ENCODE measurements around the gene IQSEC3.
A peak's percentile ranks its signal among the peaks of the same experiment; 100 is the strongest.

Gene IQSEC3

GRCh38 chr12:102879-103168 lies 36.3 kb downstream of the IQSEC3 start:
- no peak overlapping the region for H3K4ac ChIP-seq (ENCODE audit: low read length)
- H3K23ac ChIP-seq (ENCODE audit: low read depth, low read length, poor library complexity): no peak overlapping the region
- H2AK5ac ChIP-seq (ENCODE audit: low read depth, low read length): peak overlapping the region; percentile 59
- H4K8ac ChIP-seq (ENCODE audit: low read depth, low read length): no peak overlapping the region
- H3K4me2 ChIP-seq (ENCODE audit: insufficient read depth, low read length, poor library complexity, severe bottlenecking): peak overlapping the region; percentile 45
- H2BK5ac ChIP-seq (ENCODE audit: low read length): peak overlapping the region; percentile 56
- no peak overlapping the region for H4K91ac ChIP-seq (ENCODE audit: low read depth, low read length, poor library complexity)
- H3K27me3 ChIP-seq (ENCODE audit: control insufficient read depth in 3 of 3, insufficient read depth in 3 of 3, low read depth in 1 of 3, low read length in 3 of 3): peaks cover 0 to 39% (median 2%) of the 10 kb centered on the region in 3 experiments
- H3K4me1 ChIP-seq (ENCODE audit: control insufficient read depth in 2 of 2, insufficient read depth in 1 of 2, low read depth in 1 of 2, low read length in 2 of 2): peaks cover 0 to 32% of the 10 kb centered on the region in 2 donors
- H3K4me3 ChIP-seq (ENCODE audit: low read length in 2 of 2): peak overlapping the region in 1 of 2 donors; percentile 7
- H3K9ac ChIP-seq (ENCODE audit: low read depth, low read length, poor library complexity): no peak overlapping the region
- H3K18ac ChIP-seq (ENCODE audit: low read length): peak overlapping the region; percentile 93
- no peak overlapping the region for H3K14ac ChIP-seq (ENCODE audit: low read length)
- H3K36me3 ChIP-seq (replicated peaks in 1 of 2; ENCODE audit: control insufficient read depth in 2 of 2, insufficient read depth in 2 of 2, low read length in 2 of 2): no peaks in the 10 kb centered on the region
- H2BK15ac ChIP-seq (ENCODE audit: low read length): peak overlapping the region; percentile 46
- no CpG with 5 or more reads among the region's 7 CpGs for WGBS, 2 donors (ENCODE audit: extremely low coverage in 2 of 2, insufficient read length in 2 of 2, insufficient replicate concordance in 1 of 2)
- DNase-seq (ENCODE audit: low spot score): no peak
- H2BK120ac ChIP-seq (ENCODE audit: low read depth, low read length): peak overlapping the region; percentile 43
- H3K79me1 ChIP-seq (ENCODE audit: low read depth, low read length): no peaks in the 10 kb centered on the region
- H3K9me3 ChIP-seq (replicated peaks in 1 of 2; ENCODE audit: control insufficient read depth in 2 of 2, insufficient read depth in 1 of 2, low read depth in 1 of 2, low read length in 2 of 2): no peaks in the 10 kb centered on the region
- H3K27ac ChIP-seq (replicated peaks; ENCODE audit: low read length): peak overlapping the region; percentile 80
- peak overlapping the region; percentile 14 for H2BK12ac ChIP-seq (ENCODE audit: low read length)
- H2AFZ ChIP-seq (ENCODE audit: low read length): no peak overlapping the region

- DNase-seq (ENCODE audit: low spot score): peak; percentile 84
- no peaks in the 10 kb centered on the region for H3K79me1 ChIP-seq (ENCODE audit: low read depth, low read length)
These were observed 36.8 kb downstream of the IQSEC3 start for GRCh38 chr12:103169-103981.

GRCh38 chr12:104551-105081 lies 38.0 kb downstream of the IQSEC3 start:
- Histone ChIP-seq H2BK15ac (ENCODE audit: low read length) (peak overlapping the region; percentile 81), H2AFZ (ENCODE audit: low read length) (peak overlapping the region; percentile 35), H3K4me1 (ENCODE audit: control insufficient read depth in 2 of 2, insufficient read depth in 1 of 2, low read depth in 1 of 2, low read length in 2 of 2) (peaks cover 0 to 25% of the 10 kb centered on the region in 2 donors), H3K4me2 (ENCODE audit: insufficient read depth, low read length, poor library complexity, severe bottlenecking) (no peak overlapping the region), H3K4ac (ENCODE audit: low read length) (no peak overlapping the region), H2BK120ac (ENCODE audit: low read depth, low read length) (no peak overlapping the region), H2BK5ac (ENCODE audit: low read length) (no peak overlapping the region), H4K91ac (ENCODE audit: low read depth, low read length, poor library complexity) (peak overlapping the region; percentile 74), H3K18ac (ENCODE audit: low read length) (peak overlapping the region; percentile 92), H3K27me3 (ENCODE audit: control insufficient read depth in 3 of 3, insufficient read depth in 3 of 3, low read depth in 1 of 3, low read length in 3 of 3) (peaks cover 0 to 33% (median 2%) of the 10 kb centered on the region in 3 experiments), H3K27ac (replicated peaks; ENCODE audit: low read length) (no peak overlapping the region), H2AK5ac (ENCODE audit: low read depth, low read length) (peak overlapping the region; percentile 73), H3K4me3 (ENCODE audit: low read length in 2 of 2) (no peak overlapping the region), H2BK12ac (ENCODE audit: low read length) (peak overlapping the region; percentile 80), H3K79me1 (ENCODE audit: low read depth, low read length) (no peaks in the 10 kb centered on the region), H3K23ac (ENCODE audit: low read depth, low read length, poor library complexity) (peak overlapping the region; percentile 3), H4K8ac (ENCODE audit: low read depth, low read length) (peak overlapping the region; percentile 32), H3K9ac (ENCODE audit: low read depth, low read length, poor library complexity) (peak overlapping the region; percentile 45), H3K9me3 (replicated peaks in 1 of 2; ENCODE audit: control insufficient read depth in 2 of 2, insufficient read depth in 1 of 2, low read depth in 1 of 2, low read length in 2 of 2) (no peaks in the 10 kb centered on the region), H3K36me3 (replicated peaks in 1 of 2; ENCODE audit: control insufficient read depth in 2 of 2, insufficient read depth in 2 of 2, low read length in 2 of 2) (no peaks in the 10 kb centered on the region), H3K14ac (ENCODE audit: low read length) (no peak overlapping the region)
- no peak for DNase-seq (ENCODE audit: low spot score)
- WGBS, 2 donors (ENCODE audit: extremely low coverage in 2 of 2, insufficient read length in 2 of 2, insufficient replicate concordance in 1 of 2): no CpG with 5 or more reads among the region's 40 CpGs

More at GRCh38 chr12:103169-103981, 36.8 kb downstream of the IQSEC3 start:
- Histone ChIP-seq H4K91ac (ENCODE audit: low read depth, low read length, poor library complexity) (no peak overlapping the region), H4K8ac (ENCODE audit: low read depth, low read length) (no peak overlapping the region), H3K14ac (ENCODE audit: low read length) (no peak overlapping the region), H3K27ac (replicated peaks; ENCODE audit: low read length) (peak overlapping the region; percentile 80), H3K23ac (ENCODE audit: low read depth, low read length, poor library complexity) (no peak overlapping the region), H3K4me1 (ENCODE audit: control insufficient read depth in 2 of 2, insufficient read depth in 1 of 2, low read depth in 1 of 2, low read length in 2 of 2) (peaks cover 0 to 31% of the 10 kb centered on the region in 2 donors), H2BK5ac (ENCODE audit: low read length) (no peak overlapping the region), H2BK12ac (ENCODE audit: low read length) (no peak overlapping the region), H3K9ac (ENCODE audit: low read depth, low read length, poor library complexity) (no peak overlapping the region), H3K18ac (ENCODE audit: low read length) (no peak overlapping the region), H2AFZ (ENCODE audit: low read length) (no peak overlapping the region), H3K36me3 (replicated peaks in 1 of 2; ENCODE audit: control insufficient read depth in 2 of 2, insufficient read depth in 2 of 2, low read length in 2 of 2) (no peaks in the 10 kb centered on the region), H3K4ac (ENCODE audit: low read length) (no peak overlapping the region), H3K27me3 (ENCODE audit: control insufficient read depth in 3 of 3, insufficient read depth in 3 of 3, low read depth in 1 of 3, low read length in 3 of 3) (peaks cover 0 to 34% (median 2%) of the 10 kb centered on the region in 3 experiments), H3K4me2 (ENCODE audit: insufficient read depth, low read length, poor library complexity, severe bottlenecking) (peak overlapping the region; percentile 45), H2BK120ac (ENCODE audit: low read depth, low read length) (no peak overlapping the region), H2AK5ac (ENCODE audit: low read depth, low read length) (no peak overlapping the region), H3K9me3 (replicated peaks in 1 of 2; ENCODE audit: control insufficient read depth in 2 of 2, insufficient read depth in 1 of 2, low read depth in 1 of 2, low read length in 2 of 2) (no peaks in the 10 kb centered on the region), H3K4me3 (ENCODE audit: low read length in 2 of 2) (peak overlapping the region in 1 of 2 donors; percentile 7), H2BK15ac (ENCODE audit: low read length) (no peak overlapping the region)
- WGBS, 2 donors (ENCODE audit: extremely low coverage in 2 of 2, insufficient read length in 2 of 2, insufficient replicate concordance in 1 of 2): no CpG with 5 or more reads among the region's 19 CpGs

- Histone ChIP-seq H3K14ac (ENCODE audit: low read length) (no peak overlapping the region), H3K27me3 (ENCODE audit: control insufficient read depth in 3 of 3, insufficient read depth in 3 of 3, low read depth in 1 of 3, low read length in 3 of 3) (peaks cover 0 to 29% (median 0%) of the 10 kb centered on the region in 3 experiments), H2BK120ac (ENCODE audit: low read depth, low read length) (no peak overlapping the region), H3K4me1 (ENCODE audit: control insufficient read depth in 2 of 2, insufficient read depth in 1 of 2, low read depth in 1 of 2, low read length in 2 of 2) (peaks cover 0 to 28% of the 10 kb centered on the region in 2 donors), H3K4me3 (ENCODE audit: low read length in 2 of 2) (no peak overlapping the region), H3K79me1 (ENCODE audit: low read depth, low read length) (no peaks in the 10 kb centered on the region), H3K4ac (ENCODE audit: low read length) (no peak overlapping the region), H3K27ac (replicated peaks; ENCODE audit: low read length) (no peak overlapping the region), H3K9me3 (replicated peaks in 1 of 2; ENCODE audit: control insufficient read depth in 2 of 2, insufficient read depth in 1 of 2, low read depth in 1 of 2, low read length in 2 of 2) (no peaks in the 10 kb centered on the region), H4K8ac (ENCODE audit: low read depth, low read length) (no peak overlapping the region), H3K18ac (ENCODE audit: low read length) (no peak overlapping the region), H2BK15ac (ENCODE audit: low read length) (no peak overlapping the region), H3K9ac (ENCODE audit: low read depth, low read length, poor library complexity) (no peak overlapping the region), H3K4me2 (ENCODE audit: insufficient read depth, low read length, poor library complexity, severe bottlenecking) (no peak overlapping the region), H2AFZ (ENCODE audit: low read length) (no peak overlapping the region), H2AK5ac (ENCODE audit: low read depth, low read length) (no peak overlapping the region), H3K36me3 (replicated peaks in 1 of 2; ENCODE audit: control insufficient read depth in 2 of 2, insufficient read depth in 2 of 2, low read length in 2 of 2) (no peaks in the 10 kb centered on the region), H3K23ac (ENCODE audit: low read depth, low read length, poor library complexity) (no peak overlapping the region), H4K91ac (ENCODE audit: low read depth, low read length, poor library complexity) (no peak overlapping the region), H2BK12ac (ENCODE audit: low read length) (no peak overlapping the region), H2BK5ac (ENCODE audit: low read length) (no peak overlapping the region)
- no CpG with 5 or more reads among the region's 4 CpGs for WGBS, 2 donors (ENCODE audit: extremely low coverage in 2 of 2, insufficient read length in 2 of 2, insufficient replicate concordance in 1 of 2)
- DNase-seq (ENCODE audit: low spot score): no peak
These were observed 39.1 kb downstream of the IQSEC3 start for GRCh38 chr12:105696-106095.

Measured in neuronal stem cell (in vitro differentiated cells).